DMS53 (cell line): Measurements from ENCODE around the gene HAL.

Experiments
- DNase-seq: peaks from one replicate; lab custom pipeline; 2025; lab: John Stamatoyannopoulos, UW

HAL gene

GRCh38 chr12:95996034-95996658, at the start of gene HAL:
Gene HAL, minus strand, starts transcription at chr12:95996344. Its CDS starts 434 bp downstream, at chr12:95995910.
- peak; percentile 47 for DNase-seq

- DNase-seq: no peak
These were observed 49.4 kb upstream of the HAL start for GRCh38 chr12:96045566-96045965.

GRCh38 chr12:96044943-96045290, 48.8 kb upstream of the HAL start:
- DNase-seq: no peak

GRCh38 chr12:96044017-96044942, 48.1 kb upstream of the HAL start:
- no peak for DNase-seq

- DNase-seq: no peak
These were observed 45.0 kb upstream of the HAL start for GRCh38 chr12:96041181-96041580.

GRCh38 chr12:96040305-96041133, 44.4 kb upstream of the HAL start:
- no peak for DNase-seq

- DNase-seq: no peak
These were observed 43.4 kb upstream of the HAL start for GRCh38 chr12:96039516-96039915.

GRCh38 chr12:96036765-96037455, 40.8 kb upstream of the HAL start:
- peak; percentile 22 for DNase-seq

- DNase-seq: peak; percentile 100
These were observed 39.4 kb upstream of the HAL start, which contains the start of gene LTA4H for GRCh38 chr12:96035283-96036236. Gene LTA4H, minus strand, starts transcription at chr12:96035587. Its CDS starts 68 bp downstream, at chr12:96035519.

GRCh38 chr12:96034621-96035282, 38.6 kb upstream of the HAL start:
- peak; percentile 74 for DNase-seq

- no peak for DNase-seq
These were observed 37.6 kb upstream of the HAL start for GRCh38 chr12:96033549-96034389.

- no peak for DNase-seq
These were observed 33.7 kb upstream of the HAL start for GRCh38 chr12:96029826-96030225.

- no peak for DNase-seq
These were observed 32.4 kb upstream of the HAL start for GRCh38 chr12:96028538-96028937.

GRCh38 chr12:96026331-96026730, 30.2 kb upstream of the HAL start:
- DNase-seq: no peak

GRCh38 chr12:96025518-96025917, 29.4 kb upstream of the HAL start:
- no peak for DNase-seq

- DNase-seq: no peak
These were observed 24.3 kb upstream of the HAL start for GRCh38 chr12:96020314-96021003.

- peak; percentile 68 for DNase-seq
These were observed 19.5 kb upstream of the HAL start for GRCh38 chr12:96015672-96016071.

GRCh38 chr12:96014943-96015599, 18.9 kb upstream of the HAL start:
- DNase-seq: no peak
